ENCODE measurements around the gene UBA3. TPM values are rescaled to one million over a fixed set of nuclear protein-coding genes. Genes with fewer than 3 reads are reported as not detected.

Gene UBA3
- total and polyA plus RNA-seq, 4 donors, result 41.2 to 107 (median 49.1) TPM

DNA sequence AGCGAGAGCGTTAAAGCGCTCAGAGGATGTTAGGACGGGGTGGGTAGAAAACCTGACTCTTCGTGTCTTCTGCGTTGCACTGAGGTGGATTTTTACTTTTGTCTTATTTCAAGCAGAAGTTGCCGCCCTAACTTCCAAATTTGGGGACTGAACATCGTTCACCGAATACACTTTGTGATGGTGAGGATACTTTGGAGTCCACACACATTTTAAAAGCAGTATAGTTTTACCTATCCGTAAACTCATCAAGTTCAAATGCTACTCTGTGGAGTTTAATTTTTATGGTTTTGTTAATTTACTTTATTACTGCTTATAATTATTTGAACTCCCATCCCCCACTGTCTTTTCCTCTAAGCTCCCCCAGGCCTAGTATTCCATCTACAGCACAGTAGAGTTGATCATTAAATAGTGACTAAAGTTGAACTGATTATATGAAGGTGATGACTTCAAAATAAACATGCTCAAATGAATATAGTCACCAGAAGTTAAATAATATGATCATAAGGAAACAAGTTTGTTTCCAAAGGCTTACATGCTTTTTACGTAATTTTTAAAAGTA is 66.1 kb downstream of the UBA3 start:
- peaks cover 0 to 6% (median 2%) of the 10 kb centered on the region in 4 donors for H3K36me3 ChIP-seq (ENCODE audit: control insufficient read depth in 4 of 4, insufficient read depth in 4 of 4, low read length in 4 of 4)
- TF ChIP-seq, protein P1, sequence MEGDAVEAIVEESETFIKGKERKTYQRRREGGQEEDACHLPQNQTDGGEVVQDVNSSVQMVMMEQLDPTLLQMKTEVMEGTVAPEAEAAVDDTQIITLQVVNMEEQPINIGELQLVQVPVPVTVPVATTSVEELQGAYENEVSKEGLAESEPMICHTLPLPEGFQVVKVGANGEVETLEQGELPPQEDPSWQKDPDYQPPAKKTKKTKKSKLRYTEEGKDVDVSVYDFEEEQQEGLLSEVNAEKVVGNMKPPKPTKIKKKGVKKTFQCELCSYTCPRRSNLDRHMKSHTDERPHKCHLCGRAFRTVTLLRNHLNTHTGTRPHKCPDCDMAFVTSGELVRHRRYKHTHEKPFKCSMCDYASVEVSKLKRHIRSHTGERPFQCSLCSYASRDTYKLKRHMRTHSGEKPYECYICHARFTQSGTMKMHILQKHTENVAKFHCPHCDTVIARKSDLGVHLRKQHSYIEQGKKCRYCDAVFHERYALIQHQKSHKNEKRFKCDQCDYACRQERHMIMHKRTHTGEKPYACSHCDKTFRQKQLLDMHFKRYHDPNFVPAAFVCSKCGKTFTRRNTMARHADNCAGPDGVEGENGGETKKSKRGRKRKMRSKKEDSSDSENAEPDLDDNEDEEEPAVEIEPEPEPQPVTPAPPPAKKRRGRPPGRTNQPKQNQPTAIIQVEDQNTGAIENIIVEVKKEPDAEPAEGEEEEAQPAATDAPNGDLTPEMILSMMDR (IDR thresholded peaks at IDR 0.05; ENCODE audit: control extremely low read depth, extremely low read depth), result no peak
- DNase-seq (no peak), ATAC-seq (ENCODE audit: insufficient read depth, low FRiP score) (no peak)
- H3K9me3 ChIP-seq (ENCODE audit: control insufficient read depth in 4 of 4, insufficient read depth in 3 of 4, low read length in 3 of 4), result no peaks in the 10 kb centered on the region
- H3K4me3 ChIP-seq, result peak overlapping the region; percentile 89
- peak overlapping the region in 1 of 2 donors; percentile 75 for H3K9ac ChIP-seq (ENCODE audit: insufficient read depth in 1 of 2, low read length in 2 of 2)
- peaks cover 0 to 37% (median 11%) of the 10 kb centered on the region in 5 donors for H3K4me1 ChIP-seq (ENCODE audit: control insufficient read depth in 5 of 5, insufficient read depth in 5 of 5, low read length in 5 of 5)
- H3K27ac ChIP-seq (ENCODE audit: low read depth in 1 of 2, low read length in 1 of 2), result peak overlapping the region; percentile 99 to 100
- 14% methylated on average over 11 of the region's 11 CpGs for WGBS, 2 donors
- no peaks in the 10 kb centered on the region for H3K27me3 ChIP-seq (ENCODE audit: control insufficient read depth in 3 of 3, insufficient read depth in 3 of 3, low read length in 2 of 3)

DNA sequence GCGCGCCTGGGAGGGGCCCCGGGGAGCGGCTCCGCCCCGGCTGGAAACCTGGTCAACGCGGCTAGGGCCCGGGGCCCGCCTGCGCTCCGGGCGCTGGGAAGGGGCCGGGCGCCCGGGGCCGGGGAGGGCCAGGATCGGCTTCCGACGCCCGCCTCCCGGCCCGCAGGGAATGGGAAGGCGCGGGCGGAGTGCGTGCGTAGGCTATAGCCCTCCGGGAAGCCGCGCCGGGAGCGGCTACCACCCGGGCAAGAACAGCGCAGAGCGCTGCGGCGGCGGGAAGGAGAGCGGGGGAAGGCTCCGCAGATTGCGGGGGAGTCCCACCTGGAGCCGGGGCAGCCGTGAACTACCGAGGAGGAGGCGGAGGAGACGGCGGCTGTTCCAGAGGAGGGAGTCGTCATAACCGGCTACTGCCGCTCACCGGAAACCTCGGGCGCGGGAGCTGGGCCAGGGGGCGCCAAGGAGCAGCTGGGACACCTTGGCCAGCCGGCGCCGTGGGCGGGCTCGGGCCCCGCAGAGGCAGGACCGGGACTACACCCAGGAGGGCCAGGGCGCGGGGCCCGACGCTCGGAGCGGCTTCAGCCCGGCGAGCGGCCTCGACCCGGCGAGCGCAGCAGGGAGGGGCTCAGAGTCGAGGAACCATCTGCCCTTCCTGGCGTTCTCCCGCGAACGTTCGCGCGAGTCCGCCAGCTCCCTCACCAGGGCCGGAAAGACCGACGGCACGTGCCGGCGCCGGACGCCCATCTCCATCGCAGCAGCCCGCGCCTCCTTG is 66.7 kb downstream of the UBA3 start, which contains the start of gene EOGT:
EOGT (minus strand) TSS at position 432 of the 769 bp plus-strand sequence. CDS start 3,838 bp downstream, outside the sequence.
- DNase-seq, result peak; percentile 86 to 90 (median 87)
- peaks cover 0 to 43% (median 11%) of the 10 kb centered on the region in 5 donors for H3K4me1 ChIP-seq (ENCODE audit: control insufficient read depth in 5 of 5, insufficient read depth in 5 of 5, low read length in 5 of 5)
- H3K9me3 ChIP-seq (ENCODE audit: control insufficient read depth in 4 of 4, insufficient read depth in 3 of 4, low read length in 3 of 4), result no peaks in the 10 kb centered on the region
- peak within 1 kb of the TSS; percentile 89 for H3K4me3 ChIP-seq
- 0% methylated on average over 86 to 96 of the region's 96 CpGs for WGBS, 2 donors
- ATAC-seq (ENCODE audit: insufficient read depth, low FRiP score), result peak; percentile 91
- H3K27me3 ChIP-seq (ENCODE audit: control insufficient read depth in 3 of 3, insufficient read depth in 3 of 3, low read length in 2 of 3), result no peaks in the 10 kb centered on the region
- peak within 1 kb of the TSS; percentile 99 to 100 for H3K27ac ChIP-seq (ENCODE audit: low read depth in 1 of 2, low read length in 1 of 2)
- TF ChIP-seq, protein P1 (IDR thresholded peaks at IDR 0.05; ENCODE audit: control extremely low read depth, extremely low read depth), result peak; percentile 36
- H3K36me3 ChIP-seq (ENCODE audit: control insufficient read depth in 4 of 4, insufficient read depth in 4 of 4, low read length in 4 of 4), result peaks cover 0 to 6% (median 2%) of the 10 kb centered on the region in 4 donors
- peak within 1 kb of the TSS; percentile 8 to 75 for H3K9ac ChIP-seq (ENCODE audit: insufficient read depth in 1 of 2, low read length in 2 of 2)

DNA sequence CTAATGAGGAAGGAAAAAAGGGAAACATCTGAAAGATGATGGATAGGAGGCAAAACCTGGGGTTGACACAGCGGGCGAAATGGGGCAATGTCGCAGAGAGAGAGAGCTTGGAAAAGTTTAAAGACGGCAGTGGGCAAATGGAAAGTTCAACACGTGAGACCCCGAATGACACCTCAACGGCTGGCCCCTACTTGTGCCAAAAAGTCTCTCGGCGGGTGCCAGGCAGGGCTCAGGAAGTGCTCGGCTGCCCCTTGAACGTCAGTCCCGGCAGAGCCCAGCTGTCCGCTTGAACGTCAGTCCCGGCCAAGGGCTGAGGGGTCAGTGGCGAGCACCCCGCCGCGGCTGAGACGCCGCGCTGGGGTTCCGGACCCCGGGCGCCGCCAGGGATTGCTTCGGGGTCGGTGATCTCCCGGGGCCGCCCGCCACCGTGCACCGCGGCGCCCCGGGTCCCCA is 67.3 kb downstream of the UBA3 start:
- H3K27ac ChIP-seq (ENCODE audit: low read depth in 1 of 2, low read length in 1 of 2), result peak overlapping the region; percentile 99 to 100
- TF ChIP-seq, protein P1 (IDR thresholded peaks at IDR 0.05; ENCODE audit: control extremely low read depth, extremely low read depth), result no peak
- WGBS, 2 donors, result 2 to 3% methylated on average over 31 to 36 of the region's 36 CpGs
- DNase-seq, result peak; percentile 85 to 92 (median 86)
- peak; percentile 37 for ATAC-seq (ENCODE audit: insufficient read depth, low FRiP score)
- H3K27me3 ChIP-seq (ENCODE audit: control insufficient read depth in 3 of 3, insufficient read depth in 3 of 3, low read length in 2 of 3), result no peaks in the 10 kb centered on the region
- peaks cover 0 to 6% (median 2%) of the 10 kb centered on the region in 4 donors for H3K36me3 ChIP-seq (ENCODE audit: control insufficient read depth in 4 of 4, insufficient read depth in 4 of 4, low read length in 4 of 4)
- peaks cover 0 to 49% (median 11%) of the 10 kb centered on the region in 5 donors for H3K4me1 ChIP-seq (ENCODE audit: control insufficient read depth in 5 of 5, insufficient read depth in 5 of 5, low read length in 5 of 5)
- peak overlapping the region; percentile 8 to 34 for H3K9ac ChIP-seq (ENCODE audit: insufficient read depth in 1 of 2, low read length in 2 of 2)
- peak overlapping the region; percentile 89 for H3K4me3 ChIP-seq
- H3K9me3 ChIP-seq (ENCODE audit: control insufficient read depth in 4 of 4, insufficient read depth in 3 of 4, low read length in 3 of 4), result no peaks in the 10 kb centered on the region
